ENCODE measurements around the gene KLK2.

KLK2 gene

DNA sequence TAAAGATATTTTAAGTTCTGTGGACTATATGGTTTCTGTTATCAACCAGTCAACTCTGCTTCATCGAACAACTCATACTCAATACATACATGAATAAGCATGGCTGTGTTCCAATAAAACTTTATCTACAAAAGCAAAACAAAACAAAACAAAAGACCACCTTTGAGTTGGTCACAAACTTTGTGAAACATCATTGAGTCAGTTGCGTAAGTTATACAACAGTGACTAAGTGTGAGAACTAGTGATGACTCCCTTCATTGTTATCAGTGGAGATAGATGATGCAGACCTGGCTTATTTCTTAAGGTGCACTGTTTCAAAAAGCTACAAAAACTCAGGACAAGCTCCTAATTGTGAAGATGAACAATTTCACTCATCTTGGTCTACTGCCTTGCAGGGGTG lies 52.5 kb downstream of the KLK2 start:
- no peak for DNase-seq

DNA sequence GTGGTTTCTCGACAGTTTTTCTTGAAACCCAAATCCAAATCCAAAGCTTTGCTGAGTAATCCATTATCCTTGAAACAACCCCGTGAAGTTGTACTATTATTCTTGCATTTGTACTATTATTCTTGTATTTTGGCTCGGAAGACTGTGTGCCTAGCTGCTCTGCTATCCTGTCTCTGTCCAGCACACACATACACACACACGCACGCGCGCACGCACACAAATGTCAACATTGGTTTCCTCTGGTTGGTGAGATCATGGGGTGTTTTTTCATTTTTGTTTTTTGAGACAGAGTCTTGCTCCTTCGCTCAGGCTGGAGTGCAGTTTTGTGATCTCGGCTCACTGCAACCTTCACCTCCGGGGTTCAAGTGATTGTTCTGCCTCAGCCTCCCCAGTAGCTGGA lies 52.9 kb downstream of the KLK2 start:
- no peak for DNase-seq

DNA sequence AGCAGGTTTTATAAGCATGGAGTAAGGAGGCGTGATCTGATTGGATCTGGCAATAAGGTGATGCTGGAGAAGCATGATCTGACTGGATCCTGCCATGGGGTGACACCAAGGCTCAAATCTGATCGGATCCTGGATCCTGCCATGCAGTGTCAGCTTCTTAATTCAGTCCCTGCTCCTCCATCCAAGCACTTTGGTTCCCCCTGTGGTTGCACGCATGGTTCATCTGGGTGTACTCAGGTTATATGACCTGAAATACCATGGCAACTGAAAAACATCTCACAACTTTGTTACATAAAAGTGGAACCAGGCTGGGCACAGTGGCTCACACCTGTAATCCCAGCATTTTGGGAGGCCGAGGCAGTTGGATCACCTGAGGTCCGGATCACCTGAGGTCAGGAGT lies 55.6 kb downstream of the KLK2 start:
- DNase-seq: no peak
